GM18951 (cell line): ENCODE results near the gene GRSF1.

ENCODE experiments used
- POLR2A ChIP-seq: IDR thresholded peaks from 4 replicates; pipeline ENCODE4 v1.6.1; 2011; ENCODE audit warnings: mild to moderate bottlenecking; ENCODE audit not compliant: insufficient read length, insufficient read depth; ENCODE audit errors: extremely low read depth
- in situ Hi-C: fragments of 300-500 bp; cut with MboI; formaldehyde crosslinking; loops from one replicate; pipeline ENCODE4 v1.12.0; 2022; ENCODE audit warnings: low sequenced_read_pairs, mixed read lengths, inconsistent platforms; ENCODE audit not compliant: unreplicated experiment

The GRSF1 gene

GRCh38 chr4:70839589-70840093, at the start of gene GRSF1:
TSS of gene GRSF1 (minus strand) at chr4:70839890. CDS start at chr4:70839827, 63 bp downstream.
- in situ Hi-C loops = no loop called here
- TF ChIP-seq POLR2A = peak; percentile 85

- in situ Hi-C loops = no loop called here
These were observed 45.5 kb upstream of the GRSF1 start for GRCh38 chr4:70885174-70885573.

GRCh38 chr4:70880739-70881138, 41.0 kb upstream of the GRSF1 start:
- TF ChIP-seq POLR2A = no peak

More at GRCh38 chr4:70885174-70885573, 45.5 kb upstream of the GRSF1 start:
- no peak for TF ChIP-seq POLR2A

GRCh38 chr4:70877556-70877955, 37.9 kb upstream of the GRSF1 start:
- TF ChIP-seq POLR2A = no peak
- in situ Hi-C loops = no loop called here

More at GRCh38 chr4:70880739-70881138, 41.0 kb upstream of the GRSF1 start:
- in situ Hi-C loops = no loop called here

- in situ Hi-C loops = no loop called here
- no peak for TF ChIP-seq POLR2A
These were observed 34.8 kb upstream of the GRSF1 start for GRCh38 chr4:70874268-70875156.

- in situ Hi-C loops = no loop called here
These were observed 33.5 kb upstream of the GRSF1 start for GRCh38 chr4:70873216-70873615.

GRCh38 chr4:70868778-70869177, 29.1 kb upstream of the GRSF1 start:
- in situ Hi-C loops = no loop called here
- TF ChIP-seq POLR2A = no peak

More at GRCh38 chr4:70873216-70873615, 33.5 kb upstream of the GRSF1 start:
- no peak for TF ChIP-seq POLR2A

GRCh38 chr4:70863099-70863790, 23.6 kb upstream of the GRSF1 start:
- TF ChIP-seq POLR2A = no peak
- in situ Hi-C loops = no loop called here

- no peak for TF ChIP-seq POLR2A
- in situ Hi-C loops = no loop called here
These were observed 19.4 kb upstream of the GRSF1 start for GRCh38 chr4:70859066-70859465.

- in situ Hi-C loops = no loop called here
- no peak for TF ChIP-seq POLR2A
These were observed 18.8 kb upstream of the GRSF1 start for GRCh38 chr4:70858454-70858853.

- in situ Hi-C loops = no loop called here
- no peak for TF ChIP-seq POLR2A
These were observed 15.8 kb upstream of the GRSF1 start for GRCh38 chr4:70855464-70855863.

- in situ Hi-C loops = no loop called here
- no peak for TF ChIP-seq POLR2A
These were observed 9.6 kb upstream of the GRSF1 start for GRCh38 chr4:70849291-70849690.

GRCh38 chr4:70844180-70844579, 4.5 kb upstream of the GRSF1 start:
- in situ Hi-C loops = no loop called here
- TF ChIP-seq POLR2A = no peak
